Gastroesophageal sphincter (tissue), 3 donors: ENCODE data around the gene HBA1.

ENCODE experiments used
- EP300 ChIP-seq: sonication (generic); formaldehyde crosslinking; IDR thresholded peaks from one replicate; pipeline ENCODE4 v1.6.1; 2017; ENCODE audit warnings: antibody characterized with exemption, mild to moderate bottlenecking
- POLR2A ChIP-seq, 2 donors: fragments of 450-650 bp; IDR thresholded peaks; one replicate each; pipeline ENCODE4 v1.6.1; 2017; ENCODE audit warnings: antibody characterized with exemption in 2 of 2, mild to moderate bottlenecking in 2 of 2, moderate library complexity in 1 of 2
- POLR2AphosphoS5 ChIP-seq: sonication (generic); formaldehyde crosslinking; IDR thresholded peaks from one replicate; pipeline ENCODE4 v1.6.1; 2017; ENCODE audit warnings: antibody characterized with exemption
- TF ChIP-seq, protein P1 (sequence below), 4 experiments: fragments of 200-600 bp in 2 of 4; fragments of 450-650 bp in 2 of 4; sonication (generic) in 1 of 4; IDR thresholded peaks; one replicate each; pipeline ENCODE4 v1.5.1; 2017 to 2019; ENCODE audit warnings: antibody characterized with exemption in 4 of 4, mild to moderate bottlenecking in 2 of 4, moderate library complexity in 2 of 4

DNA sequence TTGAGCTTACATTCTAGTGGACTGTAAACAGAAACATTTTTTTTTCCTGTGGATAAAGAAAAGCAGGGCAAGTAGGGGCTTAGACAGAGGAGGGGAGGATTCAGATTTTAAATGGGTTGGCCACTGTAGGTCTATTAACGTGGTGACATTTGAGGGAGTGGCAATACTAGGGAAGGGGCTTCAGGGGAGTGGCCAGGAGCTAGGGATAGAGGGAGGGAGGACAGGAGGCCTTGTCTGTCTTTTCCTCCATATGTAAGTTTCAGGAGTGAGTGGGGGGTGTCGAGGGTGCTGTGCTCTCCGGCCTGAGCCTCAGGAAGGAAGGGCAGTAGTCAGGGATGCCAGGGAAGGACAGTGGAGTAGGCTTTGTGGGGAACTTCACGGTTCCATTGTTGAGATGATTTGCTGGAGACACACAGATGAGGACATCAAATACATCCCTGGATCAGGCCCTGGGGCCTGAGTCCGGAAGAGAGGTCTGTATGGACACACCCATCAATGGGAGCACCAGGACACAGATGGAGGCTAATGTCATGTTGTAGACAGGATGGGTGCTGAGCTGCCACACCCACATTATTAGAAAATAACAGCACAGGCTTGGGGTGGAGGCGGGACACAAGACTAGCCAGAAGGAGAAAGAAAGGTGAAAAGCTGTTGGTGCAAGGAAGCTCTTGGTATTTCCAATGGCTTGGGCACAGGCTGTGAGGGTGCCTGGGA lies 17.2 kb upstream of the HBA1 start:
- TF ChIP-seq, protein P1, sequence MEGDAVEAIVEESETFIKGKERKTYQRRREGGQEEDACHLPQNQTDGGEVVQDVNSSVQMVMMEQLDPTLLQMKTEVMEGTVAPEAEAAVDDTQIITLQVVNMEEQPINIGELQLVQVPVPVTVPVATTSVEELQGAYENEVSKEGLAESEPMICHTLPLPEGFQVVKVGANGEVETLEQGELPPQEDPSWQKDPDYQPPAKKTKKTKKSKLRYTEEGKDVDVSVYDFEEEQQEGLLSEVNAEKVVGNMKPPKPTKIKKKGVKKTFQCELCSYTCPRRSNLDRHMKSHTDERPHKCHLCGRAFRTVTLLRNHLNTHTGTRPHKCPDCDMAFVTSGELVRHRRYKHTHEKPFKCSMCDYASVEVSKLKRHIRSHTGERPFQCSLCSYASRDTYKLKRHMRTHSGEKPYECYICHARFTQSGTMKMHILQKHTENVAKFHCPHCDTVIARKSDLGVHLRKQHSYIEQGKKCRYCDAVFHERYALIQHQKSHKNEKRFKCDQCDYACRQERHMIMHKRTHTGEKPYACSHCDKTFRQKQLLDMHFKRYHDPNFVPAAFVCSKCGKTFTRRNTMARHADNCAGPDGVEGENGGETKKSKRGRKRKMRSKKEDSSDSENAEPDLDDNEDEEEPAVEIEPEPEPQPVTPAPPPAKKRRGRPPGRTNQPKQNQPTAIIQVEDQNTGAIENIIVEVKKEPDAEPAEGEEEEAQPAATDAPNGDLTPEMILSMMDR (IDR thresholded peaks at IDR 0.05) = no peak
- TF ChIP-seq POLR2A (IDR thresholded peaks at IDR 0.05) (no peak), POLR2AphosphoS5 (no peak), EP300 (no peak)
